ENCODE data around the gene HES2.
A peak's percentile ranks its signal among the peaks of the same experiment; 100 is the strongest.

The HES2 gene

DNA sequence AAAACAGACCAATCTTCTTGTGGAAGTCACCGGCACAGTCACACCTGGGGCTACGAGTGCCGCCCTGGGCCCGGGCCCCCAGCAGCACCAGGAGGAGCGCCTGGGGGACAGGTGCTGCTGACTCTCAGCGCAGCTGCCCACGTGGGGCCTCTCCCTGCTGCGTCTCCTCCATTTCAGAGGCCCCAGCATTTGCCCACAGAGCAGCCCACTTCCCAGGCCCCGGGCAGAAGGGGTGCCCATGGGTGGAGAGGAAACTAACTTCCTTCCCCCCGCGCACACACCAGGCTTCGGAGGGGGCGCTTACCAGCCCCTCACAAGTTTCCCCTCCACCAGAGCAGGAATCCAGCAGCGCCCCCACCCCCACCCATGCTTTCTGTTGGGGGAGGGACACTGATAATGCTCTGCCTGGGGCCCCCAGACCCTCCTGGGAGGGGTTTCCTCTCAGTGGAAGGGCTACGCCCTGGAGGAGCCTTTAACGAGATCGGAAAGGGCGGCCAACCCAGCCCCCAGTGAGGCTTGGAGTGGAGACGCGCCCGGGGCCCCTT, 45.8 kb upstream of the HES2 start:
- TF ChIP-seq, protein P1, sequence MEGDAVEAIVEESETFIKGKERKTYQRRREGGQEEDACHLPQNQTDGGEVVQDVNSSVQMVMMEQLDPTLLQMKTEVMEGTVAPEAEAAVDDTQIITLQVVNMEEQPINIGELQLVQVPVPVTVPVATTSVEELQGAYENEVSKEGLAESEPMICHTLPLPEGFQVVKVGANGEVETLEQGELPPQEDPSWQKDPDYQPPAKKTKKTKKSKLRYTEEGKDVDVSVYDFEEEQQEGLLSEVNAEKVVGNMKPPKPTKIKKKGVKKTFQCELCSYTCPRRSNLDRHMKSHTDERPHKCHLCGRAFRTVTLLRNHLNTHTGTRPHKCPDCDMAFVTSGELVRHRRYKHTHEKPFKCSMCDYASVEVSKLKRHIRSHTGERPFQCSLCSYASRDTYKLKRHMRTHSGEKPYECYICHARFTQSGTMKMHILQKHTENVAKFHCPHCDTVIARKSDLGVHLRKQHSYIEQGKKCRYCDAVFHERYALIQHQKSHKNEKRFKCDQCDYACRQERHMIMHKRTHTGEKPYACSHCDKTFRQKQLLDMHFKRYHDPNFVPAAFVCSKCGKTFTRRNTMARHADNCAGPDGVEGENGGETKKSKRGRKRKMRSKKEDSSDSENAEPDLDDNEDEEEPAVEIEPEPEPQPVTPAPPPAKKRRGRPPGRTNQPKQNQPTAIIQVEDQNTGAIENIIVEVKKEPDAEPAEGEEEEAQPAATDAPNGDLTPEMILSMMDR (IDR thresholded peaks at IDR 0.05; ENCODE audit: control insufficient read depth, insufficient read depth, low read depth, low read length, missing control alignments) = no peak
- no peak overlapping the region for H3K4me3 ChIP-seq (ENCODE audit: control insufficient read depth, low read depth, low read length)
- DNase-seq (ENCODE audit: low read depth) = no peak

DNA sequence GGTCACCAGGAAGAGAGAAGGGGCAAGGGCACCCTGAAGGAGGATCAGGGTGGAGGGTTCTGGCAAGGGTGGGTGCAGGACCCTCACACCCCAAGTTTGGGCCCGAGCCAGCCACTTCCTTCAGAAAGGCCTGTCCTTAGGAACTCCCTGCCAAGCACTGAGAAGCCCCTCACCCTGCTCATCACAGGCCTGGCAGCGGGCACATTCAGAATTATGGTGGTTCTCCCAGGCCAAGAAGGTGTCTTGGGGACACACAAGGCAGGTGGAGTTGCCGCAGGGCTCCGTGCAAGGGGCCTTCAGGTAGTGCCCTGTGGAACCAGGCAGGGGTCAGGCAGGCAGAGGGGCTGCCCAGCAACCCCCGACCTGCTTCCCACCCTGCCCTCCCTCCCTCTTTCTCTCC, 45.2 kb upstream of the HES2 start:
- H3K4me3 ChIP-seq (ENCODE audit: control insufficient read depth, low read depth, low read length) = no peak overlapping the region
- TF ChIP-seq, protein P1 (IDR thresholded peaks at IDR 0.05; ENCODE audit: control insufficient read depth, insufficient read depth, low read depth, low read length, missing control alignments) = no peak
- DNase-seq (ENCODE audit: low read depth) = no peak

DNA sequence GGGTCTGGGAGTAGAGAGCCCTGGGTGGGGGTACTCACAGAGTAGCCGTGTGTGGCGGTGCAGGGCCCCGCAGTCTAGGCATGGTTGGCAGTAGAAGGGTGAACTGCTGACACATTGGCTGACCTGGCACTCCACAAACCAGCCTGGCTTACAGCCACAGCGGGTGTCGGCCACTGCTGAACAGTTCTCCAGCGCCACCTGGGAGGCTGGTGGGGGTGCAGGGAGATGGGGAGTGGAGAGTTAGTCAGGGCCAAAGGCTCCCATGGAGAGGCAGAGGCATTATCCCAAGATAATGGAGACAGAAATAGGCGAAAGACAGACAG, 44.8 kb upstream of the HES2 start:
- H3K4me3 ChIP-seq (ENCODE audit: control insufficient read depth, low read depth, low read length) = no peak overlapping the region
- TF ChIP-seq, protein P1 (IDR thresholded peaks at IDR 0.05; ENCODE audit: control insufficient read depth, insufficient read depth, low read depth, low read length, missing control alignments) = no peak
- no peak for DNase-seq (ENCODE audit: low read depth)

DNA sequence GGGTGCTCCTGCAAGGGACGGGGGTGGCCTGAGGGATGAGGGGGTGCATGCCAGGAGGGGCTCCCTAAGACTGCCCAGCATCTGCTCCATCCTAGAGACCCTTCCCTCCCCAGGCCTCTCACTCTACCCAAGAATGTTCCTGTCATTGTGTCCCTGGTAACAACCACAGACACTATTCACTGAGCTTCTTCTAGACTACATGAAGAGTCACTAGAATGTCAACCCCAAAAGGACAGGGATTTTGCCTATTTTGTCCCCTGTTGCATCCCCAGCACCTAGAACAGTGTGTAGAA, 43.3 kb upstream of the HES2 start:
- no peak for DNase-seq (ENCODE audit: low read depth)
- TF ChIP-seq, protein P1 (IDR thresholded peaks at IDR 0.05; ENCODE audit: control insufficient read depth, insufficient read depth, low read depth, low read length, missing control alignments) = no peak
- no peak overlapping the region for H3K4me3 ChIP-seq (ENCODE audit: control insufficient read depth, low read depth, low read length)

DNA sequence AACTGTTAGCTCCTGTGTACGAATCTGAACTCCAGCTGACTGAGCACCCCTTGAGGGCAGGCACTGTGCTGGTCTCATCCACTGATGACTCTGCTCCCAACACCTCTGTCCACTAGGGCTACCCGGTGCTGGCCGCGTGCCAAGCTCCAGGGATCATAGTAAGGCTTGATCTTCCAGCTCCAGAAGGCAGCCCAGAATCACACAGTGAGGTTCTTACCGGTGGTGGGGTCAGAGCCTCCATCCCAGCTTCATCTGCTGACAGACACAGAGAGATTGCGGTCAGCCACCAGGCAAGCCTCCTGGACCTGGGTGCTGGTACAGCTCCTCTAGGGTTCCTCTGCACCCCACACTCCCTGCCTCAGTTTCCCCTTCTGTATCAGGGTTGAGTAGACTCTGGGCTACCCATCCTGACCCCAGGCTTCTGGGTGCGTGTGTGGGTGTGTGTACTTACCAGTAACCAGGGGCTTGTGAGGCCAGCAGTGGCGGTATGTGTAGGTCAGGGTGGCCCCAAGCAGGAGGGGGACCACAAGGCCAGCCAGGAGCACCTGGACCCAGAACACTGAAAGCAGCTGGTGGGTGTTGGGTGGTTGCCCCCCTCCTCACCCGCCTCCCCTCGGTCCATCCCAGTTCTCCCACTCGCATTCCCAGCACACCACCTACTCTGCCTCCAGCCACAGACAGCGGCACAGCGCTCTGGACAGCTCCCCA, 42.8 kb upstream of the HES2 start:
- H3K4me3 ChIP-seq (ENCODE audit: control insufficient read depth, low read depth, low read length) = no peak overlapping the region
- TF ChIP-seq, protein P1 (IDR thresholded peaks at IDR 0.05; ENCODE audit: control insufficient read depth, insufficient read depth, low read depth, low read length, missing control alignments) = peak; percentile 15
- no peak for DNase-seq (ENCODE audit: low read depth)

DNA sequence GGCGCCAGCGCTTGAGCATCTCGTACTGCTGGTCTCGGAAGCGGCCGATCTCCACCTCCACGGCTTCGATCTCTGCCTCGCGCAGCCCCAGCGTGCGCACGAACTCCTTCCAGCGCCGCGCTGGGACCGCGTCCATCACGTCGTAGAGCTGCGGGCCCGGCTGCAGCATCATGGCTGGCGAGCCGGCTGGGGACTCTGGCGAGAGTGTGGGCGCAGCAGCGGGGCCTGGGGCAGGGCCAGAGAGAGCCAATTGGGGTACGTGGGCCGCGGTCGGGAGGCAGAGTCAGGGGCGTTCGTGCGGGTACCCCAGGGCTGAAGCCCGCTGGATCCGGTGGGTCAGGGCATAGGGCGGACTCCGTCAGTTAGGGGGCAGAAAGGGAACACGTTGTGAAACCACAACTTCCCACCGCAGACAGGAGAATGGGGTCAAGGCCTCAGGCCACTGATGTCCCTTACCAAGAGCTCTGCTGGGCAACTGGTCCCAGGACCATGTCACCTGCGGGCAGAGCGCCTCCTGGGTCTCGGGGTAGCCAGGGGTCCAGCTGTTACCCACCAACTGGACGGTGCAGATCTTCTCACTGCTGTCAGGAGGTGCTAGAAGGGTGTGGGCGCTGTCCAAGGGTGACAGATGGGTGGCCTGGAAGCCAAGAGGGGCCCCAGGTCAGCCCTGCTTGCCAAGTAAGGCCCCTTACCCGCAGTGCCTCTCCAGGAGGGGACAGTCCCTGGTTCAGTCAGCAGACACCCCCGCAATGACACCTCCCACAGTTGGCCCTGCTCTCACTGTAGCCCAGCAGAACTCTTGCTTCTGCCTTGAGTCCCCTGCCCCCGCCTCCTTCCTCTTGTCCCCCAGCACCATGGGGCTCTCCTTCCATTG, 42.1 kb upstream of the HES2 start:
- TF ChIP-seq, protein P1 (IDR thresholded peaks at IDR 0.05; ENCODE audit: control insufficient read depth, insufficient read depth, low read depth, low read length, missing control alignments) = no peak
- DNase-seq (ENCODE audit: low read depth) = no peak
- no peak overlapping the region for H3K4me3 ChIP-seq (ENCODE audit: control insufficient read depth, low read depth, low read length)
